HepG2 (cell line): ENCODE results near the gene USP1.

Source experiments
- ZFP37 ChIP-seq: sonication (generic); formaldehyde crosslinking; IDR thresholded peaks from 2 replicates; pipeline ENCODE4 v1.4.0; 2020; ENCODE audit warnings: missing genetic modification reagents, borderline replicate concordance
- TF ChIP-seq, protein P1 (sequence below), 2 experiments: IDR thresholded peaks; 2 replicates each; pipeline ENCODE4 v1.6.1; 2011 to 2012; ENCODE audit warnings: low read length in 2 of 2, borderline replicate concordance in 1 of 2, low read depth in 1 of 2, mild to moderate bottlenecking in 1 of 2, moderate library complexity in 1 of 2
- TF ChIP-seq, protein P2 (sequence below): sonication (generic); formaldehyde crosslinking; IDR thresholded peaks from 2 replicates; pipeline ENCODE4 v1.4.0; 2020; ENCODE audit warnings: missing genetic modification reagents

DNA sequence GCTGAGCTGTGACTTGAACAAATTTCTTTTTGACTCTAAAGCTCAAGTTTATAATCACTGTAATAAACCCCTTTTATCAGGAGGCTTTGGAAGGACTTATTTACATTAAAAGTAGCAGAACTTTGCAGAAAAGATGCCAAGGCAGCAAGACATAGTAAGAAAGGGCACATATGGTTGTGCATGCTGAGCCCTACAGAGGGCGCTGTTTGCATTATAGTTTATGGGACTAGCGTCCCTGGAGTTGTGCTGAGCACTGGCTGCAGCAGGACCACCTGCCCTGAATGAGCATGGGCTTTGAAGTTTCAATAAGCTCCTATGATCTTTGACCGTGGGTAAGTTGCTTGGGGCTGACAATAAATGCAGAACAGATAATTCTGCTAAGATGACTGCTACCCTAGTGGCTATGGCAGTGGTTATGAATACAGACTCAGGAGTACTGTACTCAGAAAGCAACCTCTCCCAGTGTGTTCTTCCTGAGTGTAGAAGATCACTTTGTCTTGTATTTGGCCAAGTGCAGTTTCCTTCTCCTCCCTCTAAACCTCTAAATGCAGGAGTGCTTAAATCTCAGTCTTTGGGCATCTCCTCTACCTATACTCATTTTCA is 45.4 kb upstream of the USP1 start:
- TF ChIP-seq, protein P1, sequence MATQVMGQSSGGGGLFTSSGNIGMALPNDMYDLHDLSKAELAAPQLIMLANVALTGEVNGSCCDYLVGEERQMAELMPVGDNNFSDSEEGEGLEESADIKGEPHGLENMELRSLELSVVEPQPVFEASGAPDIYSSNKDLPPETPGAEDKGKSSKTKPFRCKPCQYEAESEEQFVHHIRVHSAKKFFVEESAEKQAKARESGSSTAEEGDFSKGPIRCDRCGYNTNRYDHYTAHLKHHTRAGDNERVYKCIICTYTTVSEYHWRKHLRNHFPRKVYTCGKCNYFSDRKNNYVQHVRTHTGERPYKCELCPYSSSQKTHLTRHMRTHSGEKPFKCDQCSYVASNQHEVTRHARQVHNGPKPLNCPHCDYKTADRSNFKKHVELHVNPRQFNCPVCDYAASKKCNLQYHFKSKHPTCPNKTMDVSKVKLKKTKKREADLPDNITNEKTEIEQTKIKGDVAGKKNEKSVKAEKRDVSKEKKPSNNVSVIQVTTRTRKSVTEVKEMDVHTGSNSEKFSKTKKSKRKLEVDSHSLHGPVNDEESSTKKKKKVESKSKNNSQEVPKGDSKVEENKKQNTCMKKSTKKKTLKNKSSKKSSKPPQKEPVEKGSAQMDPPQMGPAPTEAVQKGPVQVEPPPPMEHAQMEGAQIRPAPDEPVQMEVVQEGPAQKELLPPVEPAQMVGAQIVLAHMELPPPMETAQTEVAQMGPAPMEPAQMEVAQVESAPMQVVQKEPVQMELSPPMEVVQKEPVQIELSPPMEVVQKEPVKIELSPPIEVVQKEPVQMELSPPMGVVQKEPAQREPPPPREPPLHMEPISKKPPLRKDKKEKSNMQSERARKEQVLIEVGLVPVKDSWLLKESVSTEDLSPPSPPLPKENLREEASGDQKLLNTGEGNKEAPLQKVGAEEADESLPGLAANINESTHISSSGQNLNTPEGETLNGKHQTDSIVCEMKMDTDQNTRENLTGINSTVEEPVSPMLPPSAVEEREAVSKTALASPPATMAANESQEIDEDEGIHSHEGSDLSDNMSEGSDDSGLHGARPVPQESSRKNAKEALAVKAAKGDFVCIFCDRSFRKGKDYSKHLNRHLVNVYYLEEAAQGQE (IDR thresholded peaks at IDR 0.05; ENCODE audit: borderline replicate concordance in 1 of 2, low read depth in 1 of 2, low read length in 2 of 2), result no peak
- TF ChIP-seq, protein P2, sequence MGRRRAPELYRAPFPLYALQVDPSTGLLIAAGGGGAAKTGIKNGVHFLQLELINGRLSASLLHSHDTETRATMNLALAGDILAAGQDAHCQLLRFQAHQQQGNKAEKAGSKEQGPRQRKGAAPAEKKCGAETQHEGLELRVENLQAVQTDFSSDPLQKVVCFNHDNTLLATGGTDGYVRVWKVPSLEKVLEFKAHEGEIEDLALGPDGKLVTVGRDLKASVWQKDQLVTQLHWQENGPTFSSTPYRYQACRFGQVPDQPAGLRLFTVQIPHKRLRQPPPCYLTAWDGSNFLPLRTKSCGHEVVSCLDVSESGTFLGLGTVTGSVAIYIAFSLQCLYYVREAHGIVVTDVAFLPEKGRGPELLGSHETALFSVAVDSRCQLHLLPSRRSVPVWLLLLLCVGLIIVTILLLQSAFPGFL, result no peak
- no peak for TF ChIP-seq ZFP37
